OCI-LY3 (cell line): ENCODE data around the gene AASDHPPT.

Experiments used
- H2AFZ ChIP-seq: fragments of 200-600, 300-600 bp; shearing (Covaris generic); 2 replicates; pipeline ENCODE4 v1.6.0; 2014; ENCODE audit warnings: antibody characterized with exemption, low read depth, low read length
- H3K27ac ChIP-seq: fragments of 200-600, 300-600 bp; sonication (generic); 2 replicates; pipeline ENCODE4 v1.5.1; 2014; ENCODE audit warnings: mild to moderate bottlenecking, low read length, moderate library complexity, mixed read lengths
- H3K27me3 ChIP-seq: fragments of 200-600, 300-600 bp; sonication (generic); 2 replicates; pipeline ENCODE4 v1.6.1; 2014; ENCODE audit warnings: low read depth, low read length, mixed read lengths
- H3K36me3 ChIP-seq: fragments of 200-600, 300-600 bp; sonication (generic); replicated peaks from 2 replicates; pipeline ENCODE3; 2014; ENCODE audit warnings: low read depth, low read length, mixed read lengths
- H3K4me1 ChIP-seq: fragments of 300-600, 200-600 bp; sonication (generic); 2 replicates; pipeline ENCODE4 v1.6.1; 2014; ENCODE audit warnings: low read length, mixed read lengths
- H3K4me2 ChIP-seq: fragments of 200-600, 300-600 bp; sonication (generic); 2 replicates; pipeline ENCODE4 v1.6.1; 2014; ENCODE audit warnings: low read length, mixed read lengths
- H3K4me3 ChIP-seq: fragments of 300-600, 200-600 bp; sonication (generic); 2 replicates; pipeline ENCODE4 v1.5.1; 2014; ENCODE audit warnings: antibody characterized with exemption, mild to moderate bottlenecking, low read length, moderate library complexity
- H3K79me2 ChIP-seq: fragments of 300-600, 200-600 bp; shearing (Covaris generic); 2 replicates; pipeline ENCODE4 v1.6.1; 2014; ENCODE audit warnings: mild to moderate bottlenecking, low read length, mixed read lengths
- H3K9ac ChIP-seq: fragments of 300-600, 200-600 bp; shearing (Covaris generic); 2 replicates; pipeline ENCODE4 v1.6.0; 2014; ENCODE audit warnings: mild to moderate bottlenecking, low read length, moderate library complexity
- H3K9me3 ChIP-seq: fragments of 200-600, 300-600 bp; shearing (Covaris generic); 2 replicates; pipeline ENCODE4 v1.6.1; 2014; ENCODE audit warnings: low read length, mixed read lengths; ENCODE audit not compliant: insufficient read depth
- H4K20me1 ChIP-seq: fragments of 200-600, 300-600 bp; sonication (generic); 2 replicates; pipeline ENCODE4 v1.6.1; 2016; ENCODE audit warnings: low read length, mixed read lengths; ENCODE audit not compliant: insufficient read depth
- EZH2phosphoT487 ChIP-seq: fragments of 200-600 bp; shearing (Covaris generic); IDR thresholded peaks from 2 replicates; pipeline ENCODE4 v1.6.1; 2018; ENCODE audit warnings: antibody characterized with exemption, mixed run types, low read depth
- TF ChIP-seq, protein P1 (sequence below): fragments of 200-600, 300-600 bp; sonication (generic); IDR thresholded peaks from 2 replicates; pipeline ENCODE4 v1.5.1; 2014; ENCODE audit warnings: antibody characterized with exemption, low read length, low read depth

The AASDHPPT gene

DNA sequence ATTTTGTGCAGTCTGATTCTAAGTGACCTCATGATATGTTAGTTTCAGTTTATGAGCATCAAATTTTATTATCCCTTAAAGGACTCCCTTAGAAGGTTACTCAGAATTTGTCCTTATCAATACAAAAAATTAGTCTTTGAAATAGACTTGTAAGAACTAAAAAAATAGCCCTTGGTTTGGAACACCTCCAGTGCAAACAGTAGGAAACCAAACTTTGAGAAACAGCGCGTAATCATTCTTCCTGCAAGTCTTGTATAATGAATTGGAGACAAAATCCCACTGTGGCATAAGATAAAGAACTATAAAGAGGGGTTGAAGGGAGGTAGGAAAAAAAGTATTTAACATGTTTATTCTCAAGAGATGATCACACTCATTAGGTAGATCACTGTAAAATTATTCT lies 44.6 kb upstream of the AASDHPPT start:
- H3K27ac ChIP-seq: no peak overlapping the region
- no peaks in the 10 kb centered on the region for H4K20me1 ChIP-seq
- no peaks in the 10 kb centered on the region for H3K36me3 ChIP-seq
- TF ChIP-seq, protein P1, sequence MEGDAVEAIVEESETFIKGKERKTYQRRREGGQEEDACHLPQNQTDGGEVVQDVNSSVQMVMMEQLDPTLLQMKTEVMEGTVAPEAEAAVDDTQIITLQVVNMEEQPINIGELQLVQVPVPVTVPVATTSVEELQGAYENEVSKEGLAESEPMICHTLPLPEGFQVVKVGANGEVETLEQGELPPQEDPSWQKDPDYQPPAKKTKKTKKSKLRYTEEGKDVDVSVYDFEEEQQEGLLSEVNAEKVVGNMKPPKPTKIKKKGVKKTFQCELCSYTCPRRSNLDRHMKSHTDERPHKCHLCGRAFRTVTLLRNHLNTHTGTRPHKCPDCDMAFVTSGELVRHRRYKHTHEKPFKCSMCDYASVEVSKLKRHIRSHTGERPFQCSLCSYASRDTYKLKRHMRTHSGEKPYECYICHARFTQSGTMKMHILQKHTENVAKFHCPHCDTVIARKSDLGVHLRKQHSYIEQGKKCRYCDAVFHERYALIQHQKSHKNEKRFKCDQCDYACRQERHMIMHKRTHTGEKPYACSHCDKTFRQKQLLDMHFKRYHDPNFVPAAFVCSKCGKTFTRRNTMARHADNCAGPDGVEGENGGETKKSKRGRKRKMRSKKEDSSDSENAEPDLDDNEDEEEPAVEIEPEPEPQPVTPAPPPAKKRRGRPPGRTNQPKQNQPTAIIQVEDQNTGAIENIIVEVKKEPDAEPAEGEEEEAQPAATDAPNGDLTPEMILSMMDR: no peak
- TF ChIP-seq EZH2phosphoT487: no peak
- H3K4me1 ChIP-seq: no peaks in the 10 kb centered on the region
- H3K4me3 ChIP-seq: no peak overlapping the region
- H3K79me2 ChIP-seq: no peaks in the 10 kb centered on the region
- H3K27me3 ChIP-seq: no peaks in the 10 kb centered on the region
- H3K9ac ChIP-seq: no peak overlapping the region
- no peaks in the 10 kb centered on the region for H3K9me3 ChIP-seq
- no peak overlapping the region for H2AFZ ChIP-seq
- no peak overlapping the region for H3K4me2 ChIP-seq

DNA sequence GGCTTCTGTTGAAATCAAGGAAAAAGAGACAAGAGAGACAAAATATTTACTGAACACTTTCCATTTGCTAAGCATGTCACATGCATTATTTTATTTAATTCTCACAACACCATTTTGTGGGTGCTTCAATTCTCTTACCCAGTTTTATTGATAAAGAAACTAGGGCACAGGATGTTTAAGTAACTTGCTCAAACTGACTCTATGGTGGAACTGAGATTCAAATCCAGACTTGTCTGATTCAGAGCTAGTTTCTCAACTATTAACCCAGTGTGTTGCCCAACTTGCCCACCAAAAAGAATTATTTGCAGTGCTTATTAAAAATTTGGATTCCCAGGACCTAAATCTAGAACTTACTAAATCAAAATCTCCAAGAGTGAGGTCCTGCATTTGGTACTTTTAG lies 33.9 kb upstream of the AASDHPPT start:
- H3K4me1 ChIP-seq: no peaks in the 10 kb centered on the region
- H3K4me3 ChIP-seq: no peak overlapping the region
- H3K27ac ChIP-seq: no peak overlapping the region
- H4K20me1 ChIP-seq: no peaks in the 10 kb centered on the region
- H2AFZ ChIP-seq: no peak overlapping the region
- no peaks in the 10 kb centered on the region for H3K9me3 ChIP-seq
- H3K9ac ChIP-seq: no peak overlapping the region
- TF ChIP-seq, protein P1: no peak
- TF ChIP-seq EZH2phosphoT487: no peak
- H3K79me2 ChIP-seq: no peaks in the 10 kb centered on the region
- H3K4me2 ChIP-seq: no peak overlapping the region
- no peaks in the 10 kb centered on the region for H3K27me3 ChIP-seq
- no peaks in the 10 kb centered on the region for H3K36me3 ChIP-seq

DNA sequence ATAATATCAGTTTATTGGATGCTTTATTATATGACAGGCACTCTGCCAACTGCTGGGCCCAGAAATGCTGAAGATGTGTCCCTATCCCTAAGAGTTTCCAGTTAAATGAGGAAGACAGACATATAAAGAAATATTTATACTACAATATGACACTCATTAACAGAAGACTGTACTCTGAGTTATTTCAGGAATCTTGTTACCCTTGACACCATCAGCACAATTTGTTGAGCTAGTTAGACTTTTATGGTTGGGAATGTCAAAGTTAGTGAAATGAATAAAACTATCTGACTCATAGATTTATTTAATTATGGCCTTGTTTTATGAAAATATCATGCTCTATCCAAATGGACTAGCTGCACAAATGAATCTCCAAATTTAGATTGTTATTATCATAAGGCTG lies 29.8 kb upstream of the AASDHPPT start:
- H3K9ac ChIP-seq: no peak overlapping the region
- H3K4me2 ChIP-seq: no peak overlapping the region
- H3K4me1 ChIP-seq: no peaks in the 10 kb centered on the region
- H4K20me1 ChIP-seq: no peaks in the 10 kb centered on the region
- H3K9me3 ChIP-seq: no peaks in the 10 kb centered on the region
- H2AFZ ChIP-seq: no peak overlapping the region
- H3K27ac ChIP-seq: no peak overlapping the region
- H3K27me3 ChIP-seq: no peaks in the 10 kb centered on the region
- no peak overlapping the region for H3K4me3 ChIP-seq
- no peaks in the 10 kb centered on the region for H3K79me2 ChIP-seq
- no peaks in the 10 kb centered on the region for H3K36me3 ChIP-seq
- TF ChIP-seq EZH2phosphoT487: no peak
- TF ChIP-seq, protein P1: no peak

DNA sequence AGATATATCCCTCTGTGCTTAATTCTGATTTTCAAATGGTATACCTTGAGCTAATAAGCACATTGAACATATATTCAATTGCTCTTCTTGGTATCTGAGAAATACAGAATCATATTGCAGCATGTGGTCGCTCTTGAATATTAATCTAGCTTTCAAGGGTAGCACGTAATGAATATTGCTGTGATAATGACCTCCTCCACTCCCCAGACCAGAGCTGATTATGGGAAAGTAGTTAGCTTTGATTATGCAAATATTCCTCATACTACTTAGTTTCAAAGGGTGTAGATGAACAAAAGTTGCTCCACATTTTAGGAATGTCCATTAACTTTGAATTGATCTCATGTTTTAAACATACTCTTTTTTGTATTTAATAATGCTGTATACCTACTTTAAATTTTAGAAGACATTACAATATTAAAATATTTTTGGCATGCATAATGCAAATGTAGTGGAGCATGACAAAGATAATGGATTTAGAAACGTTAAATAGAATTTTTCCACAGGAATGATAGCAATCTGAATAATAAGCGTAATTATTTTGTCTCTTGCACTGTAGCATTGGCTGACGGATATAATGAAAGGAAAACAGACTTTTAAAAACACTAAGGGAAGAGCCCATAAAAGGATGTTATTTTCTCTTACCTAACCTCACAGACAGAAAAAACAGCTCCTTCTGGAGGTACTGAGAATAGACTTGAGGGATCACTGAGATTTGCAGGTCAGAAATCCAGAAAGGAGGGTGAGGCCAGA lies 27.6 kb upstream of the AASDHPPT start:
- no peaks in the 10 kb centered on the region for H3K79me2 ChIP-seq
- no peaks in the 10 kb centered on the region for H4K20me1 ChIP-seq
- H3K4me3 ChIP-seq: no peak overlapping the region
- TF ChIP-seq, protein P1: no peak
- TF ChIP-seq EZH2phosphoT487: no peak
- H3K27me3 ChIP-seq: no peaks in the 10 kb centered on the region
- H3K4me2 ChIP-seq: no peak overlapping the region
- H2AFZ ChIP-seq: no peak overlapping the region
- H3K9me3 ChIP-seq: no peaks in the 10 kb centered on the region
- H3K9ac ChIP-seq: no peak overlapping the region
- no peaks in the 10 kb centered on the region for H3K36me3 ChIP-seq
- no peaks in the 10 kb centered on the region for H3K4me1 ChIP-seq
- H3K27ac ChIP-seq: no peak overlapping the region
